Hepatocyte (in vitro differentiated cells): ENCODE measurements around the gene GPR82. TPM values are rescaled to one million over a fixed set of nuclear protein-coding genes. Genes with fewer than 3 reads are reported as not detected.

Experiments used
- DNase-seq: peaks from one replicate; pipeline ENCODE4 v3.0.0-alpha.2; 2016; ENCODE audit warnings: low spot score
- H2AFZ ChIP-seq: fragments of 200-600 bp; sonication (generic); 2 replicates; pipeline ENCODE4 v1.6.0; 2016; ENCODE audit warnings: antibody characterized with exemption, mild to moderate bottlenecking
- H3K27ac ChIP-seq: fragments of 200-600 bp; sonication (generic); 2 replicates; pipeline ENCODE4 v1.5.1; 2016; ENCODE audit warnings: mild to moderate bottlenecking
- H3K27me3 ChIP-seq: fragments of 200-600 bp; sonication (generic); 2 replicates; pipeline ENCODE4 v1.6.1; 2016
- H3K36me3 ChIP-seq: fragments of 200-600 bp; sonication (generic); replicated peaks from 2 replicates; pipeline ENCODE4 v1.5.1; 2016; ENCODE audit warnings: low read depth; ENCODE audit not compliant: insufficient read depth
- H3K4me1 ChIP-seq: fragments of 200-600 bp; sonication (generic); 2 replicates; pipeline ENCODE4 v1.5.1; 2016; ENCODE audit warnings: mild to moderate bottlenecking, moderate library complexity; ENCODE audit not compliant: insufficient read depth
- H3K4me2 ChIP-seq: fragments of 200-600 bp; sonication (generic); 2 replicates; pipeline ENCODE4 v1.6.0; 2016
- H3K4me3 ChIP-seq: fragments of 200-600 bp; sonication (generic); 2 replicates; pipeline ENCODE4 v1.5.1; 2016; ENCODE audit warnings: mild to moderate bottlenecking
- H3K79me2 ChIP-seq: fragments of 200-600 bp; sonication (generic); 2 replicates; pipeline ENCODE4 v1.6.0; 2017; ENCODE audit warnings: mild to moderate bottlenecking
- H3K9me2 ChIP-seq: fragments of 200-600 bp; sonication (generic); replicated peaks from 2 replicates; pipeline ENCODE4 v1.6.0; 2017; ENCODE audit warnings: mild to moderate bottlenecking; ENCODE audit not compliant: insufficient read depth
- H3K9me3 ChIP-seq: fragments of 200-600 bp; sonication (generic); 2 replicates; pipeline ENCODE4 v1.5.1; 2016; ENCODE audit warnings: low read depth, mild to moderate bottlenecking
- H4K20me1 ChIP-seq: fragments of 200-600 bp; sonication (generic); 2 replicates; pipeline ENCODE4 v1.6.0; 2016; ENCODE audit warnings: mild to moderate bottlenecking; ENCODE audit not compliant: insufficient read depth, poor library complexity, severe bottlenecking
- EZH2 ChIP-seq: fragments of 200-600 bp; sonication (generic); IDR thresholded peaks from 2 replicates; pipeline ENCODE4 v1.6.1; 2016; ENCODE audit warnings: antibody characterized with exemption, mild to moderate bottlenecking, borderline replicate concordance
- EZH2phosphoT487 ChIP-seq: fragments of 200-600 bp; sonication (generic); IDR thresholded peaks from one replicate; pipeline ENCODE4 v1.6.1; 2018; ENCODE audit warnings: antibody characterized with exemption, mild to moderate bottlenecking, low read depth, moderate library complexity; ENCODE audit not compliant: unreplicated experiment, severe bottlenecking
- WGBS: methylation state at CpG from one replicate; pipeline ENCODE4 v1.1.6; 2016; ENCODE audit warnings: low lambda C conversion rate; ENCODE audit errors: missing lambda C conversion rate; 5-methylcytosine and 5-hydroxymethylcytosine counted together
- polyA plus RNA-seq: library from polyadenylated mRNA; unstranded; fragments of >200 nt; fragmentation: Nextera tagmentation; extraction: Ambion mirVana; gene quantifications from 2 replicates; pipeline ENCODE4 v1.2.1, GENCODE V29; 2016
- total RNA-seq: library from RNA; depleted of rRNA; stranded (reverse); fragments of >200 nt; gene quantifications from 2 replicates; pipeline ENCODE4 v1.2.3, GENCODE V29; 2014
- TF ChIP-seq, protein P1 (sequence below): fragments of 200-600 bp; sonication (generic); IDR thresholded peaks from 2 replicates; pipeline ENCODE4 v1.5.1; 2016; ENCODE audit warnings: antibody characterized with exemption, mild to moderate bottlenecking; ENCODE audit not compliant: poor library complexity

The GPR82 gene
- total and polyA plus RNA-seq, 2 experiments from 2014 or later = 0.20 to 0.69 TPM

DNA sequence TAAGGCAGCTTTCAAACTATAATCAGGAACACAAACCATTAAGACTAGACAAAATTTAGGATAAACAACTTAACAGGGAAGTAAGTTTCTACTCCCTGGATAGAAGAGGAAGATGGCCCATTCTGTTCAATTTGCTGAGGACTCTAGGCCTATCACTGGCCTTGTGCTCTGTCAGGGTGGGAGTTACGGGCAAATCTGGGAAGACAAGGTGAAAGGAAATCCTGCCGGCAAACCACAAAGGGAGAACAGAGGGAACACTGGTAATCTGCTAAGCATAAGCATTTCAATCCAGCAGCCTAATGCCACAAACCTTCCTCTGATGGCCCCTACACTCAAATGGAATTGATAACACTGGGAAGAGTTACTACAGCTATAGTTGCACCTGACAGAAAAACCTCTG, 8.3 kb downstream of the GPR82 start:
- Histone ChIP-seq H4K20me1 (no peaks in the 10 kb centered on the region), H3K27ac (no peak overlapping the region), H3K4me1 (no peaks in the 10 kb centered on the region), H3K4me3 (no peak overlapping the region), H3K4me2 (no peak overlapping the region), H3K9me3 (no peaks in the 10 kb centered on the region), H2AFZ (no peak overlapping the region), H3K27me3 (no peaks in the 10 kb centered on the region), H3K79me2 (no peaks in the 10 kb centered on the region), H3K36me3 (no peaks in the 10 kb centered on the region), H3K9me2 (no peaks in the 10 kb centered on the region)
- TF ChIP-seq EZH2 = no peak
- no peak for TF ChIP-seq EZH2phosphoT487
- TF ChIP-seq, protein P1, sequence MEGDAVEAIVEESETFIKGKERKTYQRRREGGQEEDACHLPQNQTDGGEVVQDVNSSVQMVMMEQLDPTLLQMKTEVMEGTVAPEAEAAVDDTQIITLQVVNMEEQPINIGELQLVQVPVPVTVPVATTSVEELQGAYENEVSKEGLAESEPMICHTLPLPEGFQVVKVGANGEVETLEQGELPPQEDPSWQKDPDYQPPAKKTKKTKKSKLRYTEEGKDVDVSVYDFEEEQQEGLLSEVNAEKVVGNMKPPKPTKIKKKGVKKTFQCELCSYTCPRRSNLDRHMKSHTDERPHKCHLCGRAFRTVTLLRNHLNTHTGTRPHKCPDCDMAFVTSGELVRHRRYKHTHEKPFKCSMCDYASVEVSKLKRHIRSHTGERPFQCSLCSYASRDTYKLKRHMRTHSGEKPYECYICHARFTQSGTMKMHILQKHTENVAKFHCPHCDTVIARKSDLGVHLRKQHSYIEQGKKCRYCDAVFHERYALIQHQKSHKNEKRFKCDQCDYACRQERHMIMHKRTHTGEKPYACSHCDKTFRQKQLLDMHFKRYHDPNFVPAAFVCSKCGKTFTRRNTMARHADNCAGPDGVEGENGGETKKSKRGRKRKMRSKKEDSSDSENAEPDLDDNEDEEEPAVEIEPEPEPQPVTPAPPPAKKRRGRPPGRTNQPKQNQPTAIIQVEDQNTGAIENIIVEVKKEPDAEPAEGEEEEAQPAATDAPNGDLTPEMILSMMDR = no peak
- WGBS = 94% methylated on average over 2 of the region's 2 CpGs
- DNase-seq = no peak

DNA sequence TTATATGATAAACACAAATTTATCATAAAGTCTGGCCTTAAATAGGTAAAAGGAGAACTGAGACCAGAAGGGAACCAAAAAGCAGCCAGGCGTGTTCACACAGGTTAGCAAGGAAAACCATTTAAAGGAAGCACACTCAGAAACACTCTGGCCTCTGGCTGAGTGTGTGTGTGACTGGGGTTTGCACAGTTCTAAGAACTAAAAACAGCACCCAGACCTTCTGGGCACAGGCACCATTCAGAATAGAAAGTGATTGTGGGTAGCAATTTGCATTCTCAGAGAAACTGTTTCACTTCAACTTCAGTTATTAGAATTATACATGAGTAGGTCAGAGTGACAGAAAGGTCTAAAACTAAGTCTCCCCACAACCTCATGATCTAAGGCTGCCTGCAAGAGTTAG, 10.0 kb downstream of the GPR82 start:
- no peak for DNase-seq
- no peaks in the 10 kb centered on the region for H3K79me2 ChIP-seq

DNA sequence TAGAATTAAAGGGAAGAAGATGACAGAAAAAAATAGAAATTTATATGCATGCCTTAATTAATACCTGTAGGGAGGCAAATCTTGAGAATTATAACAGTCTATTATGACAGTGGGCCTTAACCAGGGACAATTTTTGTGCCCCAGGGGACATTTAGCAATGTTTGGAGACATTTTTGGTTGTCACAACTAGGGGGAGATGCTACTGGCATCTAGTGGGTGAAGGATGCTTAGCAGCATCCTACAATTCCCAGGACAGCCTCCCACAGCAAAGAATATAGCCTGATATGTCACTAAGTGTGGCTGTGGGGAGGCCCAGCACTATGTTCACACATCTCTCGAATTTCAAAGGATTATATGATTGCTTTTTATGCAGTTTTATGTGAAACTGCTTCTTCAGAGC, 10.5 kb downstream of the GPR82 start:
- TF ChIP-seq, protein P1 = peak; percentile 23
- no peak for TF ChIP-seq EZH2
- H3K4me3 ChIP-seq = no peak overlapping the region
- no peak overlapping the region for H2AFZ ChIP-seq
- H3K36me3 ChIP-seq = no peaks in the 10 kb centered on the region
- no peak overlapping the region for H3K27ac ChIP-seq
- no peaks in the 10 kb centered on the region for H3K9me3 ChIP-seq
- H4K20me1 ChIP-seq = no peaks in the 10 kb centered on the region
- no peaks in the 10 kb centered on the region for H3K4me1 ChIP-seq
- H3K4me2 ChIP-seq = no peak overlapping the region
- 42% methylated on average over 1 of the region's 1 CpG for WGBS
- no peaks in the 10 kb centered on the region for H3K27me3 ChIP-seq
- no peaks in the 10 kb centered on the region for H3K79me2 ChIP-seq
- no peak for DNase-seq
- no peaks in the 10 kb centered on the region for H3K9me2 ChIP-seq

More for the DNA sequence above, 10.0 kb downstream of the GPR82 start:
- no peaks in the 10 kb centered on the region for H3K27me3 ChIP-seq
- no peak overlapping the region for H3K4me2 ChIP-seq
- H3K36me3 ChIP-seq = no peaks in the 10 kb centered on the region
- H3K9me2 ChIP-seq = no peaks in the 10 kb centered on the region
- H3K4me1 ChIP-seq = no peaks in the 10 kb centered on the region
- H3K27ac ChIP-seq = no peak overlapping the region
- TF ChIP-seq, protein P1 = no peak
- TF ChIP-seq EZH2phosphoT487 = no peak
- no peak for TF ChIP-seq EZH2
- H3K4me3 ChIP-seq = no peak overlapping the region
- no peaks in the 10 kb centered on the region for H3K9me3 ChIP-seq
- H4K20me1 ChIP-seq = no peaks in the 10 kb centered on the region
- no peak overlapping the region for H2AFZ ChIP-seq
- 78% methylated on average over 1 of the region's 1 CpG for WGBS

DNA sequence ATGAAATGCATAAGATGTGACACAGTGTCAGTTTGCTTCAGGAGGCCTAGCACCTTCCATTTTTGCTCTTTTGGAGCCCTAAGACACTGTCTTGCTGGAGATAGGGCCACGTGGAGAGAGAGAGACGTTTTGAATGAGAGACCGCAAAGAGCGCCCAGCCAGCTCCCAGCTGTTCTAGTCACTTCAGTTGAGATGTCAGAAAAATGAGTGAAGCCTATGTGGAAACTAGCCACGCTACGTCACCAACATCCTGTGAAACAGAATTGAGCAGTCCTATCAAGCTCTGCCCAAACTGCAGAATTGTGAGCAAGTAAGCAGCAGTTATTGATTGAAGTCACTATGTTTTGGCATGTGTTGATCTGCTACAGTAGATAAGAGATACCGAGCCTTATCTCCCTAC, 13.1 kb downstream of the GPR82 start:
- H4K20me1 ChIP-seq = no peaks in the 10 kb centered on the region
- H3K27ac ChIP-seq = no peak overlapping the region
- TF ChIP-seq EZH2 (no peak), EZH2phosphoT487 (no peak)
- TF ChIP-seq, protein P1 = no peak
- no peaks in the 10 kb centered on the region for H3K79me2 ChIP-seq
- H3K9me3 ChIP-seq = no peaks in the 10 kb centered on the region
- no peaks in the 10 kb centered on the region for H3K9me2 ChIP-seq
- H3K27me3 ChIP-seq = no peaks in the 10 kb centered on the region
- DNase-seq = no peak
- no peaks in the 10 kb centered on the region for H3K4me1 ChIP-seq
- WGBS = 65% methylated on average over 7 of the region's 7 CpGs
- no peak overlapping the region for H3K4me2 ChIP-seq
- H2AFZ ChIP-seq = no peak overlapping the region
- no peak overlapping the region for H3K4me3 ChIP-seq
- no peaks in the 10 kb centered on the region for H3K36me3 ChIP-seq
